ENCODE measurements around the gene PRR13.

GRCh38 chr12:53461591-53461990 lies 20.1 kb downstream of the PRR13 start:
- TF ChIP-seq GATA2 (CRISPR knock-in tag; IDR thresholded peaks at IDR 0.05) = no peak
- TF ChIP-seq POLR2AphosphoS5 (IDR thresholded peaks at IDR 0.05; ENCODE audit: low read depth, low read length) = no peak
